ENCODE data around the gene PDK3.

The PDK3 gene

GRCh38 chrX:24482823-24483415 lies 17.8 kb downstream of the PDK3 start:
- DNase-seq (ENCODE audit: low read depth) = no peak

DNA sequence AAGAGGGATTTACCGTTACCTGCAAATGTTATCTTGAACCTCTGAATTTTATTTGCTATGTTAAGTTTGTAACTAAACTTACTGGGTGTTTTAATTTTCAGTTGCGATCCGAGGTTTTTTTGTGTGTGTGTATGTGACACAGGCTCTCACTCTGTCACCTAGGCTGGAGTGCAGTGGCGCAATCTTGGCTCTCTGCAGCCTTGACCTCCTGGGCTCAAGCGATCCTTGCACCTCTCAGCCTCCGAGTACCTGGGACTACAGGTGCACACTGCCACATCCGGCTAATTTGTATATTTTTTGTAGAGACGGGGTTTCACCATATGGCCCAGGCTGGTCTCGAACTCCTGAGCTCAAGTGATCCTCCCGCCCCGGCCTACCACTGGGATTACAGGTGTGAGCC lies 18.5 kb downstream of the PDK3 start:
- no peak for DNase-seq (ENCODE audit: low read depth)

- no peak for DNase-seq (ENCODE audit: low read depth)
These were observed 20.2 kb downstream of the PDK3 start for GRCh38 chrX:24485323-24485722.

- DNase-seq (ENCODE audit: low read depth) = no peak
These were observed 21.0 kb downstream of the PDK3 start for GRCh38 chrX:24485976-24486680.

GRCh38 chrX:24487571-24487970 lies 22.5 kb downstream of the PDK3 start:
- no peak for DNase-seq (ENCODE audit: low read depth)

GRCh38 chrX:24491741-24492140 lies 26.7 kb downstream of the PDK3 start:
- DNase-seq (ENCODE audit: low read depth) = no peak

- DNase-seq (ENCODE audit: low read depth) = no peak
These were observed 28.9 kb downstream of the PDK3 start for GRCh38 chrX:24493740-24494581.

DNA sequence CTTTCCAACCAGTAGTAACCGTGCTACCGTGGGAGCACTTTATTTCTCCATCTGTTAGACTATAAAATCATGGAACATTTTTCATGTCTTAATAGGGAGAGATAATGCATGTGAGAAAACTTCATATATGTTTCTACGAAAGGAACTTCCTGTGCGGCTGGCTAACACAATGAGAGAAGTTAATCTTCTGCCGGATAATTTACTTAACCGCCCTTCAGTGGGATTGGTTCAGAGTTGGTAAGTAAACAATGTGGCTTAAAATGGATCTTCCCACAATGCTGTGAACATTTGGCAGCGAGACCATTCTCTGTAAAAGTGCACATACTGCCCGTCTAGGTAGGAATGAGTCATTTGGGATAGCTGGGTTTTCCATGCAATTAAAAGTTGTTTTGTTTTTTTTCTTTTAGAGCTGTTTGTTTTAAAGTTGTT lies 29.6 kb downstream of the PDK3 start:
- DNase-seq (ENCODE audit: low read depth) = no peak

DNA sequence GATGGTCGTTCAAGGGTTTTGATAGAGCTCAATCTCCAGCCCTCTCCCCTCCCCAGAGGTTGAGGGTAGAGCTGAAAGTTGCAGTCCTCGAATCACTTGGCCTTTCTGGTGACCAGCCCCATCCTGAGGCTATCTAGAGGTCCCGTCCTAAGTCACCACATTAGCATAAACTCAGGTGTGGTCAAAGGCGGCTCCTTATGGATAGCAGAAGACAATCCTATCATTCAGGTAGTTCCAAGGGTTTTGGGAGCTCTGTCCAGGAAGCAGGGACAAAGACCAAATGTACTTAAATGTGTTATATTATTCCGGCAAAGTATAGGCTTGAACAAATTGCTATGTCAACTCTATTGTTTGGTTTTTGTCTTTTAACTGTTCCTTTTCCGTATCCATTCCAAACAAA lies 30.6 kb downstream of the PDK3 start:
- no peak for DNase-seq (ENCODE audit: low read depth)

DNA sequence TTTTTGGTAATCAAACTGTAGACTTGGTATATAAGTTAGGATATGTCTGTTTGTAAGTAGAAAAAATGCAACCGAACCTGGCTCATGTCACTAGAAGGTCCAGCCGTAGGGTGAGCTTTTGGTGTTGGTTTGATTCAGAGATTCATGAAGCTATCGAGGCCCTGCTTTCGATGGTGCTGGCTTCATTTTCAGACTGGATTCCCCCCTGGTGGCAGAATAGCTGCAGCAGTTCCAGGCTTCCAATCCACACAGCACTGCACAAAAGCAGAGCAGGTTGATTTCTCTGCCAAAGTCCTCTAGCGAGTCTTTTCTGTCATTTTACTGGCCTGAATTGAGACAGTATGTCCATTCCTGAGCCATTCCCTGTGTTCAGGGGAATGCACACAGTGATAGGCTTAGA lies 33.1 kb downstream of the PDK3 start:
- no peak for DNase-seq (ENCODE audit: low read depth)

DNA sequence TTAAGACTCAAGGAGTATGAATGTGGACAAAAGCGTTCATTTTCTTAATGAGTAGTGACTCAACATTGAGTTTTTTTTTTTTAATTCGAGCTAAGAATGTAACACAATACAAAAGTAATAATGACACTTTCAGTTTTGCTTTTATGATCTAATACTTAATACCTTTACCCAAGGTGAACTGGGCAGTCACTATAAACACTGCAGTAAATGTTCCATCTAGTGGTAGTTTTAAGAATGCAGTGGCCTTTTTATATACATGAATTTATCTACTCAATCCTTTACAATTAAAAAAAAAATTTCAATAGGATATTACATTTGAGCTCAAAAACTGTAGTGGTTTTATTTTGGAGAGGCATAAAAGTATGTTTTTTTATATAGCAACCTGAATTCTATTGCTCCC lies 33.9 kb downstream of the PDK3 start:
- DNase-seq (ENCODE audit: low read depth) = no peak

DNA sequence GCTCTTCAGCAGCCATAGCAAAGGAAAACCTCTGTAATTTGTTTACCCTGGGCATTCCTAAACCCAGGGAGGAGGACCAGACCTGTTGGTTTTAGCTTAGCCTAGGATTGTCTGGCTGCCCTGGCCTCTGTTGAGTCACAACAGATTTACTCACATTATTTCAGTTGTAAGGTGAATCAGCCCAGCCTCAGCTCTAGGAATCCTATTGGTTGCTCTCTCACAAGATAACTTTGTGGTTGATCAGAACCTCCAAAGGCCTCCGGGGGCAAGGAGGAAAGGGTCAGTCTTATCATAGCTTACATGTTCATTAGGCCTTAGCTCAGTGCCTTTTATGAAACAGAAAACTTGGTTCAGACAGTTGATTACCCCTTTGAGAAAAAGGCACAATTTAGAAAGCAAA lies 41.0 kb downstream of the PDK3 start:
- no peak for DNase-seq (ENCODE audit: low read depth)

- DNase-seq (ENCODE audit: low read depth) = no peak
These were observed 43.3 kb downstream of the PDK3 start for GRCh38 chrX:24508375-24508774.

- DNase-seq (ENCODE audit: low read depth) = no peak
These were observed 48.3 kb downstream of the PDK3 start for GRCh38 chrX:24513416-24513815.

DNA sequence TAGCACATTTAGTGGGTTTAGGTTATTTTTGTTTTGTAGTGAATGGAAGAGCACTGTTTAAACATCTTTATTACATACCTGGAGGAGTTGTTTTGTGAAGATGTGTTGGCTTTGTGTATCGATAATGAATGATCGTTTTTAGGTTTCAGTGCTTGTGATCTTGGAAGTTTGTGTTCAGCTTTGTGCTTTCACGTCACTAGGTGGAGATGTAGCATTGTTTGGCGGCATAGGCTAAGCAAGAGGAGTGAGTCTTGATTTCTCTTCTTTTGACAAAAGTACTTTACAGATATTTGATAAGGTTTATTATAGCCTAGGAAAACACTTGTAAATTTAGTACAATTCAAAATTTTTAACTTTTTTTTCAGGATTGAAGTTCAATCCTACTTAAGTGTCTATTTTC lies 50.4 kb downstream of the PDK3 start:
- no peak for DNase-seq (ENCODE audit: low read depth)

GRCh38 chrX:24520472-24520871 lies 55.4 kb downstream of the PDK3 start:
- DNase-seq (ENCODE audit: low read depth) = no peak

- DNase-seq (ENCODE audit: low read depth) = no peak
These were observed 60.4 kb downstream of the PDK3 start for GRCh38 chrX:24525455-24525854.

GRCh38 chrX:24526616-24527015 lies 61.5 kb downstream of the PDK3 start:
- DNase-seq (ENCODE audit: low read depth) = no peak

- no peak for DNase-seq (ENCODE audit: low read depth)
These were observed 63.5 kb downstream of the PDK3 start for GRCh38 chrX:24528605-24529004.

- DNase-seq (ENCODE audit: low read depth) = no peak
These were observed 71.5 kb downstream of the PDK3 start for GRCh38 chrX:24536551-24536950.

GRCh38 chrX:24542756-24543155 lies 77.7 kb downstream of the PDK3 start:
- DNase-seq (ENCODE audit: low read depth) = no peak

- no peak for DNase-seq (ENCODE audit: low read depth)
These were observed 82.9 kb downstream of the PDK3 start for GRCh38 chrX:24547961-24548360.

DNA sequence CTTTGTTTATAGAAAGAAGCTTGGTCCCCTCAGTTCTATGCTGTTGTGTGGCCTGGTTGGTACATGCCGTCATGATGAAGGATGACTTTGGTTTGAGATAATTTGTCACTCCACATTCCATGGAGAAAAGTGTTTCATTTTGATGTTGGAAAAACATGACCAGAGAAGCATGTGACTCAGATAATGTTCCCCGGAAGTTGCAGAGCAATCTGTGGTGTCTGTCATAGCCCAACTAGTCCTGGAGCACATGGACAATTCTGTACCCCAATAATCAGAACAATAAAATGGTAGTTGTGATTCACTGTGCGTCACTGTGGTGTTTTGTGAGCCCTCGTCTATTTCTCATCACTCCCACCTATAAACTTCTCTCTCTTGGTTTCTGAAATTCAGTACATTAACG lies 85.1 kb downstream of the PDK3 start:
- DNase-seq (ENCODE audit: low read depth) = no peak

All from activated gamma-delta T cell treated with anti-CD3 and anti-CD28 coated beads, Interleukin-2, amount 50 U/mL, for 16 hours (primary cell).